IMR-90 (cell line): ENCODE measurements around the gene BUD23. TPM values are rescaled to one million over a fixed set of nuclear protein-coding genes. Genes with fewer than 3 reads are reported as not detected.

Experiments
- ATAC-seq: fragments of 200-7000 bp; cut with Tn5 transposase; 2 replicates; pipeline ENCODE4 v1.9.1; 2020; ENCODE audit warnings: low read depth, mild to moderate bottlenecking, moderate library complexity
- BruUV-seq: library from RNA; stranded (reverse); fragments of 400-500 nt; replicated peaks from 2 replicates; lab custom pipeline; 2021; lab: Mats Ljungman, UMichigan
- CTCF ChIA-PET: fragments of 300-600 bp; formaldehyde crosslinking; extraction: SDS; loops from one replicate; lab custom pipeline; 2021; ENCODE audit warnings: antibody characterized with exemption; lab: Yijun Ruan, JAX
- POLR2A ChIA-PET: fragments of 300-600 bp; sonication (Branson Sonifier 250); formaldehyde crosslinking; loops from one replicate; lab custom pipeline; 2022; ENCODE audit warnings: antibody characterized with exemption; ENCODE audit not compliant: unreplicated experiment; lab: Charles Lee
- DNase-seq: peaks from one replicate; pipeline ENCODE4 v3.0.0; 2013
- H2AFZ ChIP-seq: replicated peaks from 2 replicates; pipeline ENCODE3; 2013; ENCODE audit warnings: low read length, mild to moderate bottlenecking; ENCODE audit not compliant: poor library complexity
- H2AK5ac ChIP-seq: 2 replicates; pipeline ENCODE4 v1.6.1; 2013; ENCODE audit warnings: low read depth, low read length, inconsistent platforms
- H2AK9ac ChIP-seq: replicated peaks from 2 replicates; pipeline ENCODE3; 2013; ENCODE audit warnings: mild to moderate bottlenecking, low read depth, low read length, moderate library complexity; ENCODE audit not compliant: poor library complexity
- H2BK120ac ChIP-seq: 2 replicates; pipeline ENCODE4 v1.6.1; 2013; ENCODE audit warnings: low read depth, low read length, inconsistent platforms
- H2BK15ac ChIP-seq: 3 replicates; pipeline ENCODE4 v1.6.1; 2013; ENCODE audit warnings: low read depth, low read length, inconsistent platforms
- H2BK20ac ChIP-seq: 2 replicates; pipeline ENCODE4 v1.6.1; 2013; ENCODE audit warnings: low read depth, mild to moderate bottlenecking, inconsistent platforms, low read length, moderate library complexity
- H2BK5ac ChIP-seq: 2 replicates; pipeline ENCODE4 v1.6.1; 2013; ENCODE audit warnings: mild to moderate bottlenecking, low read depth, low read length, inconsistent platforms; ENCODE audit not compliant: poor library complexity, severe bottlenecking
- H3K14ac ChIP-seq: replicated peaks from 2 replicates; pipeline ENCODE4 v1.6.1; 2013; ENCODE audit warnings: low read depth, low read length, inconsistent platforms
- H3K18ac ChIP-seq: 2 replicates; pipeline ENCODE4 v1.6.1; 2013; ENCODE audit warnings: low read depth, low read length, control low read depth
- H3K23ac ChIP-seq: 2 replicates; pipeline ENCODE4 v1.6.1; 2013; ENCODE audit warnings: low read depth, low read length, inconsistent platforms
- H3K27ac ChIP-seq: 2 replicates; pipeline ENCODE4 v1.5.1; 2013; ENCODE audit warnings: mild to moderate bottlenecking, control low read depth, low read length; ENCODE audit not compliant: insufficient read depth
- H3K27me3 ChIP-seq: 2 replicates; pipeline ENCODE4 v1.6.1; 2013; ENCODE audit warnings: low read length; ENCODE audit not compliant: control insufficient read depth, insufficient read depth
- H3K36me3 ChIP-seq: 2 replicates; pipeline ENCODE4 v1.6.1; 2013; ENCODE audit warnings: low read length, mixed read lengths; ENCODE audit not compliant: control insufficient read depth, insufficient read depth
- H3K4ac ChIP-seq: 2 replicates; pipeline ENCODE4 v1.6.1; 2013; ENCODE audit warnings: low read depth, low read length, inconsistent platforms
- H3K4me1 ChIP-seq: 2 replicates; pipeline ENCODE4 v1.6.1; 2013; ENCODE audit warnings: low read length, mixed read lengths; ENCODE audit not compliant: control insufficient read depth, insufficient read depth
- H3K4me2 ChIP-seq: 2 replicates; pipeline ENCODE4 v1.6.1; 2013; ENCODE audit warnings: low read depth, mild to moderate bottlenecking, control low read depth, low read length, moderate library complexity
- H3K4me3 ChIP-seq: 2 replicates; pipeline ENCODE4 v1.5.1; 2013; ENCODE audit warnings: low read depth, mild to moderate bottlenecking, control low read depth, low read length, moderate library complexity; ENCODE audit not compliant: insufficient read depth
- H3K56ac ChIP-seq: 2 replicates; pipeline ENCODE4 v1.6.1; 2013; ENCODE audit warnings: low read length, inconsistent platforms; ENCODE audit not compliant: insufficient read depth; ENCODE audit errors: extremely low read depth
- H3K79me1 ChIP-seq, 2 experiments: 2 replicates each; pipeline ENCODE4 v1.6.1; 2013; ENCODE audit warnings: low read length in 2 of 2, inconsistent platforms in 1 of 2, low read depth in 1 of 2
- H3K9ac ChIP-seq: 2 replicates; pipeline ENCODE4 v1.6.1; 2013; ENCODE audit warnings: low read depth, low read length, control low read depth
- H3K9me1 ChIP-seq: 2 replicates; pipeline ENCODE4 v1.6.1; 2013; ENCODE audit warnings: low read length, inconsistent platforms; ENCODE audit not compliant: insufficient read depth
- H3K9me3 ChIP-seq: 2 replicates; pipeline ENCODE4 v1.6.1; 2013; ENCODE audit warnings: low read length; ENCODE audit not compliant: control insufficient read depth, insufficient read depth
- H4K20me1 ChIP-seq: 2 replicates; pipeline ENCODE4 v1.6.1; 2013; ENCODE audit warnings: low read length, inconsistent platforms; ENCODE audit not compliant: insufficient read depth
- H4K5ac ChIP-seq: 2 replicates; pipeline ENCODE4 v1.6.1; 2013; ENCODE audit warnings: mild to moderate bottlenecking, low read depth, low read length, control low read depth
- H4K8ac ChIP-seq, 2 experiments: 2 replicates each; pipeline ENCODE4 v1.6.1; 2013; ENCODE audit warnings: low read depth in 2 of 2, low read length in 2 of 2, control low read depth in 1 of 2, inconsistent platforms in 1 of 2
- H4K91ac ChIP-seq: 2 replicates; pipeline ENCODE4 v1.6.1; 2013; ENCODE audit warnings: low read depth, low read length, inconsistent platforms; ENCODE audit not compliant: insufficient read depth
- CEBPB ChIP-seq: IDR thresholded peaks from 2 replicates; pipeline ENCODE4 v1.6.1; 2012; ENCODE audit warnings: low read depth, low read length, improper control_type of control experiment
- CTCF ChIP-seq: conservative IDR thresholded peaks from 2 replicates; pipeline ENCODE4 v1.5.1; 2012; ENCODE audit warnings: mild to moderate bottlenecking, low read depth, low read length, improper control_type of control experiment
- USF2 ChIP-seq: fragments of 150-350 bp; IDR thresholded peaks from 2 replicates; pipeline ENCODE4 v1.6.1; 2017; ENCODE audit warnings: mild to moderate bottlenecking, antibody characterized with exemption, low read length, low read depth
- WGBS, 2 experiments: methylation state at CpG; one replicate each; pipeline versions ENCODE4 v1.1.5 to v1.1.7; 2013; ENCODE audit warnings: missing lambda C conversion rate in 2 of 2; ENCODE audit not compliant: insufficient read length in 1 of 2; ENCODE audit errors: extremely low coverage in 2 of 2; 5-methylcytosine and 5-hydroxymethylcytosine counted together
- dilution Hi-C: fragments of 300-500 bp; cut with HindIII; formaldehyde crosslinking; loops from one replicate; pipeline ENCODE4 v1.14.3; 2018; ENCODE audit warnings: low sequenced_read_pairs; ENCODE audit not compliant: unreplicated experiment
- in situ Hi-C: fragments of 300-500 bp; cut with MboI; formaldehyde crosslinking; loops from 3 replicates; pipeline ENCODE4 v1.14.3; 2019; ENCODE audit warnings: low sequenced_read_pairs, inconsistent platforms, mixed read lengths
- intact Hi-C: fragments of 100-400 bp; cut with micrococcal nuclease; formaldehyde crosslinking; loops from 2 replicates; pipeline ENCODE4 v1.10.0; 2022
- polyA plus RNA-seq, 3 experiments: library from polyadenylated mRNA; depleted of rRNA; stranded (reverse); fragments of >200 nt; gene quantifications; 2 replicates each; pipeline ENCODE4 v1.2.3, GENCODE V29; 2012; ENCODE audit warnings: low replicate concordance in 1 of 3
- total RNA-seq: library from RNA; depleted of rRNA; stranded (reverse); fragments of >200 nt; gene quantifications from 2 replicates; pipeline ENCODE4 v1.2.3, GENCODE V29; 2012

BUD23 gene
- total and polyA plus RNA-seq, 2 of the 4 experiments (the other 2 are of a cell fraction), result 35.7 to 65.2 TPM

- Histone ChIP-seq H3K9ac (no peak overlapping the region), H2BK20ac (no peak overlapping the region), H3K18ac (no peak overlapping the region), H3K27ac (no peak overlapping the region), H3K9me1 (no peaks in the 10 kb centered on the region), H3K79me1 (no peaks in the 10 kb centered on the region), H3K27me3 (peaks cover 79% of the 10 kb centered on the region), H3K36me3 (no peaks in the 10 kb centered on the region), H2AK5ac (no peak overlapping the region), H4K91ac (no peak overlapping the region), H3K14ac (no peak overlapping the region), H2AK9ac (no peak overlapping the region), H3K56ac (no peak overlapping the region), H3K4me3 (no peak overlapping the region), H3K23ac (no peak overlapping the region), H3K9me3 (no peaks in the 10 kb centered on the region), H4K20me1 (no peaks in the 10 kb centered on the region), H2BK15ac (no peak overlapping the region), H3K4me2 (no peak overlapping the region), H3K4me1 (no peaks in the 10 kb centered on the region; the same call in 1 of the 2 replicates), H4K5ac (no peak overlapping the region), H2AFZ (no peak overlapping the region), H3K4ac (no peak overlapping the region), H2BK120ac (no peak overlapping the region), H2BK5ac (no peak overlapping the region), H4K8ac (no peak overlapping the region)
- TF ChIP-seq CTCF (no peak), CEBPB (no peak), USF2 (no peak)
- POLR2A ChIA-PET, result no interaction called here
- BruUV-seq, result no TSS peak
- DNase-seq (no peak), ATAC-seq (no peak)
- CTCF ChIA-PET, result no interaction called here
- WGBS, 2 experiments, result 50% methylated on average over 1 of the region's 1 CpG; no CpG with 5 or more reads in 1 of the 2 experiments
- intact Hi-C loops (no loop called here), in situ Hi-C loops (no loop called here), dilution Hi-C loops (no loop called here)
Observed at GRCh38 chr7:73648593-73649332, 34.6 kb upstream of the BUD23 start.
